Endometrial microvascular endothelial cells (primary cell): ENCODE measurements around the gene BPI. TPM values are rescaled to one million over a fixed set of nuclear protein-coding genes. Genes with fewer than 3 reads are reported as not detected.
"Not testable (repeated sequence)": the region's sequence is repeated elsewhere in the genome, so short reads cannot be mapped to it uniquely, and the experiment has no call there.

Experiments used
- in situ Hi-C: cut with HindIII; loops from 2 replicates; pipeline ENCODE4 v1.10.0; 2017; ENCODE audit warnings: low sequenced_read_pairs, low pct_unique_long_range_greater_than_20kb; ENCODE audit errors: inconsistent ontology term
- total RNA-seq: library from RNA; depleted of rRNA; stranded (reverse); fragments of >200 nt; gene quantifications from one replicate; pipeline ENCODE4 v1.2.3, GENCODE V29; 2015; ENCODE audit errors: inconsistent ontology term

The BPI gene
- total RNA-seq = not detected

DNA sequence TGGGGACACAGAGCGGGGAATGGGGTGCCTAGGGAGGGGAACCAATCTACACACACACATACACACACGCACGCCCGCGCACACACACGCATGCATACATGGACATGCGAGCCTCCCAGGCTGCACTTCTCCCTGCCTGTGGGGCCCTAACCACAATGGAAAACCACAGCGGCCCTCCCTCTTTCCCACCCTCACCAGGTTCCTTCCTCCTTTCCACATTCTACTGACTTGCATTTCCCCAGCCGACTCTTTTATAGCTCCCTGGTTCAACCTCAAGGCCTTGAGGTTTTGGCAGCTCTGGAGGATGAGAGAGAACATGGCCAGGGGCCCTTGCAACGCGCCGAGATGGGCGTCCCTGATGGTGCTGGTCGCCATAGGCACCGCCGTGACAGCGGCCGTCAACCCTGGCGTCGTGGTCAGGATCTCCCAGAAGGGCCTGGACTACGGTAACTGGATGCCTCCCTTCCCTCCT is at the start of gene BPI:
Gene BPI, plus strand, starts transcription at position 249 of the 472 bp plus-strand sequence. Its CDS starts 68 bp downstream, at position 317.
- in situ Hi-C loops = no loop called here

DNA sequence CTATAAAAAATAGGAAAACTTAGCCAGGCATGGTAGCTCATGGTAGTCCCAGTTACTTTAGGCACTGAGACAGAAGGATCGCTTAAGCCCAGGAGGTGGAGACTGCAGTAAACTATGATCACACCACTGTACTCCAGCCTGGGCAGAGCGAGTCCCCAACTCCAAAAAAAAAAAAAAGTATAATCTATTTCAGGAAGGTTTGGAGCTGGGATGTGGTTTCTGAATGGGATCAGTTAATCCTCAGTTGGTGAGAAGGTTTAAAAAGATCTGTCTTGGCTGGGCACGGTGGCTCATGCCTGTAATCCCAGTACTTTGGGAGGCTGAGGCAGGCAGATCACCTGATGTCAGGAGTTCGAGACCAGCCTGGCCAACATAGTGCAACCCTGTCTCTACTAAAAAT is 49.3 kb upstream of the BPI start:
- in situ Hi-C loops = not testable (repeated sequence)

DNA sequence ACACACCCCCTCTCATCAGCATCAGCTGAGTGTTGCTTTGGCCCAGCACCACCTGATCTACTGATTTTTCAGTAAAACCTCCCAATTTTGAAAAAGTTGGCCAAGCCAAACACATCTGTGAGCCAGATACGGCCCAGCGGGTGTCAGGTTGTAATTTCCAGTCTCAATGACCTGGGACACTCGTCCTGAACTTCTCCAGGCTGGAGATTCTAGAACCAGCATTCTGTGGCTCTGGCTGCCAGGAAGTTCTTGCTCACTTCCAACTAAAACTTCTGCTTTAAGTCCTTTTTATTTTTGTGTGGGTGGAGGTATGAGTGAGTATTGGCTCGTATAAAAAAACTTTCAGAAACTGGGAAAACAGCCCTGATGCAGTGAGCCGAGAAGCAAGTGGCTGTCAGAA is 48.6 kb upstream of the BPI start:
- in situ Hi-C loops = no loop called here

DNA sequence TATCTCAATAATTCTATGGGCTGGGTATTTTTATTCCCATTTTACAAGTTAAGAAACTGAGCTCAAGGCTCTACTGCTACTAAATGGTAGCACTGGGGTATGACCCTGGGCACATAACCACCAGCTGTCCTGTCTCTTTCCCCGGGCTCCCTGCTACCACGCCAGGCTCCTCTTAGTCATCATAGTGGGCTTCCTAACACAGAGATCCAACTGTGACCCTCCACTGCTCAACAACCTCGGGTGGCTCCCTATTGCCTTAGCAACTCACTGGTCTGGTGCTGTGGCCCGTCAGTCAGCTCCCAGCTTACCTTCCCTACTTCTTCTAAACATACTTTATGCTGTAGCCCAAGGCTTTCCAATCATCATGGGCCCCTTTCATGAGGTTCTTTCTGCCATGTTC is 47.9 kb upstream of the BPI start:
- in situ Hi-C loops = no loop called here

DNA sequence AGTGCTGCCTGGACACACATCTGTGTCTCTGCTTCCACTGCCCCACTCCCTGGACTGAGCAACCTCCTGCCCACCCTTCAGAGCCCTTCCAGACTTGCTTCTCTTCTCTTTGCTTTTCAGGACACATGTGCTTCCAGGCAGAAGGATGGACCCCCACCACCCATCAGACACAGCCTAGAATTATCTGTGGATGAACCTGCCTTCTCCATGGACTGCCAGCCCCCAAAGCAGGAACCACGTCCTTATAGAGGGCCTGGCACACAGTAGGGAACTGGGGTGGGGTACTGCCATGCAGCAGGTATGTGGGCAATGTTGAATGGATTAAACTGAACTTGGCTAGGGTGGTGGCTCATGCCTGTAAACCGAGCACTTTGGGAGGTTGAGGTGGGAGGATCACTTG is 47.0 kb upstream of the BPI start:
- in situ Hi-C loops = no loop called here

DNA sequence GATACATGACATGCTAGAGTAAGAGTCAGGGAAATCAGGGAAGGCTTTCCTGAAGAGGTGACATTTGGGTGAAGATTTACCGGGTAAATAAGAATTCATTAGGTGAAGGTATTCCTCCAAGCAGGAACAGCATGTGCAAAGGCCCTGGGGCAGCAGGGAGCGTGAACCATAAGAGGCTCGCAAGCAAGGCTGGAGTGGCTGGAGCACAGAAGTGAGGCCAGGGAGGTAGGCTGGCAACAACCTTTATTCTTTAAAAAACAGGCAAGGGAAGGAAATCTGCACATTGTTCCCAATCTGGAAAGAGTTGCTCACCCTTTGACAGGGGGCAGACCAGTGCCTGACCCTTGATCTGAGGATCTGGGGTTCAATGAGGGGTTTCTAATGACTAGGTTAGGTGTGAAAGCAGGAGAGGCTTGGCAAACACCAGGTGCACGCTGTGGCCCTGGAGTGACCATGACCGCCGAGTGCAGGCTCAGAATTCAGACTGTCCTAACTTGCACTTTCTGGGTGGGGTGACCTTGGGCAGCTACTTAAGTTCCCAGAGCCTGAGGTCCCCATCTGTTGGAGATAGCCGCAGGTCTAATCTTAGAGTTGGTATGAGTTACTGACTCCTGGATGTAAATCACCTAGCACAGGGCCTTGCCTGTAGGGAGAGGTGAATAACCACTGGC is 45.3 kb upstream of the BPI start:
- in situ Hi-C loops = no loop called here

DNA sequence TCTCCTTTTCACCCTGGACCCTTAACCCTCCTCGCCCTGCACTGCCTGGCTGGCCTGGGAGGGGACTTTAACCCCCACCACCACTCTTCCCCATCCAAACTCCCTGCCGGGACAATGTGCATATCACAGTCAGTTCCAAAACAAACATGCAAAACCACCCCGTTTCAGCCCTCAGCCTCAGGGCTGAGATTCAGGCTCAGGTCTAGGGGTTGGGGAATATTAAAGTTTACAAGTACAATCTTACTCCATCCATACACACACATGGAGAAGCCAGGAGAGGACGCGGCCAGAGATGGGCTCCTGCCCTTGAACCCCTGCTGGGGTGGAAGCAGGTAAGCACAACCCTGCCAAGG is 44.0 kb upstream of the BPI start:
- in situ Hi-C loops = no loop called here

DNA sequence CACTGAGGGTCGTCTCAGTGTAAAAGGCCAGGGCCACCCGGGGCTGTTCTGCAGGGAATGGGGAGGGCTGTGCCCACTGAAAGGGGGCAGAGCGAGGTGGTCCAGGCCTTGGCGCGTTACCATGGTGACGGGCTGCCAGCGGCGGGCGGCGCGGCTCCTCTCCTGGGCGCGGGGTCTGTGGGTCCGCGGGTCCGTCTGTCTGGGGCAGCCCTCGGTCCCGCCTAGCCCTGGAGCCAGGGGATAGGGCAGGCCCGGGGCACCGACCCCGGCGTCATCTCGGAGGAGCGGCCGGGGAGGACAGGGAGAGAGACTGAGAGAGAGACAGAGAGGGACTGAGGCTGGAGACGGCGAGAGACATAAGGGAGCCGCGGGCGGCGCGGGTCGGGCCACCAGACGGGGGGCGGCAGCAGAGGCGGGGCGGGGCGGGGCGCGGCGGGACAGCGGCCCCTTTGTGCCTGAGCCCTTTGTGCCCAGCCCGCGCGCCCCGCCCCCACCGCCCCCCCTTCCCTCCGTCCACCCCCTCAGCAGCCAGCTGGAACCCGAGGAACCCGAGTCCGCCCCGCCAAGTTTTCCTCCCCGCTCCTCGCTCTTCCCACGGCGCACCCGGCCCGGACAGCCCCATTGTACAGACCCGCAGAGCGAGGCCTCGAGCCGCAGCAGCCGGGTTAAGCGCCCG is 43.4 kb upstream of the BPI start, which contains the start of gene KIAA1755:
Gene KIAA1755, minus strand, starts transcription at position 358 of the 676 bp plus-strand sequence. Its CDS starts 235 bp downstream, at position 123.
- in situ Hi-C loops = no loop called here

DNA sequence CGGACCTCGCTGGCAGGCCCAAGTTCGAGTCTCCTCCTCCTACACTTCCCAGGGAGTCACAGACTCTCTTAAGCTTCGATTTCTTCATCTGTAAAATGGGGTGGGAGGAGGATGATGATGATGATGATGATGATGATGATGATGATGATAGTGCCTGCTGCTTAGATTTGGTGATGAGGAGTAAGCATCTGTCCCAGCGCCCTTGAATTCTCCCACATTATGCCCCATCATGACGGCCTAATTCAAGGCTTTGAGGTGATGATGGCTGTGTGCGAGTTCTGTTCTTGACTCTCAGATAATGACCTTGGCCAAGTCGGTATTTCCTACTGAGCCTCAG is 42.9 kb upstream of the BPI start:
- in situ Hi-C loops = no loop called here

DNA sequence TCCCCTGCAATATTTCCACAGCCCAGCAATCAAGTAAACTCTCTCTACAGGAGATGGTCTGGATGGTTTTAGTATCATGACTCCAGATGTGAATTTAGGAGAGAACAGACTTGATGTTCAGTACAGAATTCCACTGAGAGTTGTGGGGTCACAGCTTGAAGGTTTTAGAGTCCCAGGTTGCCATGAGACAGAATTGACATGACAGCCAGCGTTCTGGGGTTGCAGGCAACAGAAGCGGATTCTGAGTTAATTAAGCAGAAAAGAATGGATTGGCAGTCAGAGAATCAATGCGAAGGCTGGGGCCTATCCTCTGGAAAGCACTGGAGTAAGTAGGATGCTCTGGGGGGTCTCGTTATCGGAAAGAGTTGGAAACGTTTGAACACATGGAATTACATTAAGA is 41.0 kb upstream of the BPI start:
- in situ Hi-C loops = no loop called here

DNA sequence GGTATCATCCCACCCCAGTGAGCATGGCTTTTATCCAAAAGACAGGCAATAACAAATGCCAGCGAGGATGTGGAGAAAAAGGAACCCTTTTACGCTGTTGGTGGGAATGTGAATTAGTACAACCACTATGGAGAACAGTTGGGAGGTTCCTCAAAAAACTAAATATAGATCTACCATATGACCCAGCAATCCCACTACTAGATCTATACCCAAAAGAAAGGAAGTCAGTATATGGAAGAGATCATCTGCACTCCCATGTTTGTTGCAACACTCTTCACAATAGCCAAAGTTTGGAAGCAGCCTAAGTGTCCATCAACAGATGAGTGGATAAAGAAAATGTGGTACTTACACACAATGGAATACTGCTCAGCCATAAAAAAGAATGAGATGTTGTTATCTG is 37.5 kb upstream of the BPI start:
- in situ Hi-C loops = no loop called here

DNA sequence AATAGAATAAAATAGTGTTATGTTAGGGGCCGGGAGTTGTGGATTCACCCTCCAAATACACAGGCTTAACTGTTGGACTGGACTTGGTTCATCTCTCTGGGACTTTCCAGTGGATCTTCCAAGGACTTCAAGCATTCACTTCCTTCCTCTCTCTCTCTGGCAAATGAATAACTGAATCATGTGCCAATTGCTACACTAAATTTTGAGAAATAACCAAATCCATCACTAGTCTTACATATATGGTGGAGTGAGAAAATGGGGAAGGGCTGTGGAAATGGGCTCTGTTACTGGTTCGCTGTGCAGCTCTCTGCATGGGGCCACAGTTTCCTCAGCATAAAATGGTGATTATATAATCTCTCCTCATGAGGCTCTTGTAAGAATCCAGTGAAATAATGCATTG is 36.7 kb upstream of the BPI start:
- in situ Hi-C loops = no loop called here

DNA sequence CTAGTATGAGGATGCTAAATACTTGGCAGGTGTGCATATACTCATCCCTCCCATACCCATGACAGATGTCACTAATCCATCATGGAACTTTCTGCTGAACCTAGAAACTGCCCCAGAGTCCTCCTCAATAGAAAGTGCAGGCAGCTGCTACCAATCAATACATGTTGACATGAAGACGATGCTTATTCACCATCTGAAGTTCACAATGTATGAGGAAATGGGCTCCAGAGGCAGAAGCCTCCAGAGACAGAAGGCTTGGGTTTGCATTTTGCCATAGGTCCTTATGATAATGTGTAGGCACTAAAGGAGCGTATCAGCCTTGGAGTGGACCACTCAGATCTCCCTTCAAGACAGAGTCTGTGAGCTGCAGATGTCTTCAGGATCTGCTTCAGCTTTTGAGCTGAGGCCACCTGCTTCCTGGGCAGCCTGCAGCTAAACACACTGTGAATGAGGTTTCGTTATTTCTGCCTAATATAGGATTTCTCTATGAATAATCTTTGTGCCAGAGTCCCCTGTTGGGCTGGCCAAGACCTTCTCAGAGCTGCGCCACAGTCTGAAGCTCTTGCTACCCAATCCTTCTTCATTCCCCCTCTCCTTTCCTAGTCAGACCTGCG is 35.9 kb upstream of the BPI start:
- in situ Hi-C loops = no loop called here

DNA sequence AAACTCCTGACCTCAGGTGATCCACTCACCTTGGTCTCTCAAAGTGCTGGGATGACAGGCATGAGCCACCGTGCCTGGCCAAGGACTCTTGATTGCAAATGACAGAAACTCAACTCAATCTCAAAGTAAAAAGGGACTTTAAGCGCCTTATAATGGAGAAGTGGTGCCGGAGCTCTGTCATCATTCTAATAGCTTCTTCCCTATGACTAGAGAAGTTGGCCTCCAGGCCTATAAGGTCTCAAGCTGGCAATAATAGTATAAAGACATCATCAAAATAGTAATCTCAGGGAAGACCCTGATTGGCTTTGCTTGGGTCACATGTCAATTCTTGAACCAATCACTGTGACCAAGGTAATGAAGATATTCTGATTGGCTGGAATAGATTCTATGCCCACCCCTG is 34.9 kb upstream of the BPI start:
- in situ Hi-C loops = no loop called here

DNA sequence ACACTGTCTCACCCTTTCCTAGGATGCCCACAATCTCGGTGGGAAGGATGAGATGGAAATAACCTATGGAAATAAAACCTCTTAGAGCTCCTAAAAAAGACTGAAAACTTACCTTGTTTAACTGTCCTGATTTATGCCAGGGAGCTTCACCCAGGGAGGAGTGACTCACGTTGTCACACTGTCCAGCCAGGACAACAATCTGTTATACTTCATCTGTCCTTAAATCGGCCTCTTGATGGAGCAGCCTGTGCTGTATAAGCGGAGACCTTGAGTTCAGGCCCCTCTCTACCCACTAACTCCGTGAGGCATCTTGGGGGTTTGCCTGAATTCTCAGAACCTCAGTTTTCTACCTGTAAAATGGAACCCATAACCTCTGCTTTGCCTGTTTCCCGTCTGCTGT is 34.2 kb upstream of the BPI start:
- in situ Hi-C loops = no loop called here

DNA sequence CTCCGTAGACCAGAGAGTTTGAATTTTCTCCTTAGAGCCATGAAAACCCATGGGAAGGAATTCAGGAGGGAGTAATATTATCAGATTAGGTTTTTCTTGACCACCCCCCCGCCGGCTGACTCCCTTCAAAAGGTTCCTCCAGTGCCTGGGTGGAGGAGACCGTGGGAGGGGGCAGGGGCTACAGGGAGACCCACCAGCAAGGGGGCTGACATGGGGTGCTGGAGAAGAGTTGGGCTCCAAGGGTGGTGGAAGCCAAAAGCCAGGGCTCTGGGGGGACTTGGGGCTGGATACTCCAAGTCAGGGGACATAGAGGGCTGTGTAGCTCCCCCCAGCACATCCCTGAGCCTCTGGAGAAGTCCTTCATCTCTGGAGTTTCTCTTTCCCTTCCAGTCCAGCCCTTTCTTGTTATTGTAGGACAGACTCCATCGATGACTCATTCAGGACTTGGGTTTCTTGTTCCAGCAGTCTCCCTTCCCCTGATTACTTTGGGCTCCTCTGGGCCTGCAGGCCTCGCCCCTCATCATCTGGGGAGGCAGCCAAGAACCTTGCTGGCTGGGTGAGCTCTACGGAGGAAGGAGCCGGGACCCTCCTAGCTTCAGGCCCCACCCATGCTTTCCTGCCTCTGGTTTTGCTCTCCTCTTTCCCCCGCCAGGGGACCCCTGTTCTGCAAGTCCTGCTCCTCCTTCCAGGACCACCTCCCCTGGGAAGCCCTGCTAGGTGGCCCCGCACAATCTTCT is 32.9 kb upstream of the BPI start:
- in situ Hi-C loops = no loop called here

DNA sequence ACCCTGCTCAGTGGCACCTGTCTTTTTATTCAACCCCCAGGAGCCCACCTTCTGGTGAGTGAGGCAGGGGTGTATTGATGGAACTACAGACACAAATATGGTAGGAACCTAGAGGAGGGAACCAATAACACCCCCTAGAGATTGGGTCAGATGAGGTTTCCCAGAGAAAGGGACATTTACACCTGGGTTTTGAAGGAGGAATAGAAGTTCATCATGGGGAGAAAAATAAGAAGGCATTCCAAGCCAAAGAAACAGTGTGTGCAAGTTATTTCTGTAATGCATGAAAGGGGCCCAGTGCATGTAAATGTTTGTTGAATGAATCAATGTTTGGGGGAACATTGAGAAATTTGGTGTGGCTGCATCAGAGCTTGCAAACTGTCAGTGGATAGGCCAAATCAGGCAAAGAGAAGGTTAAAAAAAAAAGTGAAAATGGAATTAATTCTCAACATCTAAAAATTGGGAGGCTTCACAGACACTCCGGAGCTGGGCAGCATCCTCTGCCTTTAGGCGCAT is 32.3 kb upstream of the BPI start:
- in situ Hi-C loops = no loop called here

DNA sequence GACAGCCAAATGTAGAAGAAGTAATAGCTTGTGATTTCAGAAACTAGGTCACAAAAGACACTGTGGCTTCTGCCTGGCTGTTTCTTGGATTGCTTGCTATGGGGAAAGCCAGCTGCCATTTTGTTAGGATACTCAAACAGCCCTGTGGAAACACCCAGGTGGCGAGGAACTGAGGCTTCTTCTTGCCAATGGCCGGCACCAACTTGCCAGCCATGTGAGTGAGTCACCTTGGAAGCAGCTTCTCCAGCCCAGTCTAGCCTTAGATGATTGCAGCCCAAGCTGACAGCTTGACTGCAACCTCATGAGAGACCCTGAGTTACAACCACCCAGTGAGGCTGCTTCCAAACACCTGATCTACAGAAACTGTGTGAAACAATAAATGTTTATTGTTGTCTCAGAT is 31.6 kb upstream of the BPI start:
- in situ Hi-C loops = no loop called here

DNA sequence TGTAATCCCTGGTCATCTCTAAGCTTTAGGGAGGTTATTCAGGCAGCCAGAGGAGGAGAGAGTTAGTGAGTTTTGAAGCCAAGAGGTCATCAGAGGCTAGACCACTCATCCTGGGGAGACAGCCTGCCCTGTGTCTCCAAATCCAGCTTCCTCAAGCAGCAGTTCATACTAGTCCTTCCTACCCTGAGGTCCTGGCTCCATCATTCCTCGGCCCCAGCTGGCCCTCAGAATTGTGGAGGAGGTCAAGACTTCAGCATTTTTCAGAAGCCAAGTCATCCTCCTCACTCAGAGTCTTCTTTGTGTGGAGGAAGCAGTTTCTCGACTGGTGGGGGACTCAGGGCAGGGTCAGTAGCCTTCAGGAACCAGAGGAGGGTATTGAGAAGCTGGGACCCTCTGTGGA is 31.0 kb upstream of the BPI start:
- in situ Hi-C loops = no loop called here
